Osteoblast (primary cell): ENCODE results near the gene COX7A2. TPM values are rescaled to one million over a fixed set of nuclear protein-coding genes. Genes with fewer than 3 reads are reported as not detected.

ENCODE experiments used
- DNase-seq: peaks from one replicate; pipeline ENCODE4 v3.0.0; 2011; ENCODE audit warnings: low spot score, mixed read lengths; ENCODE audit not compliant: insufficient read length; ENCODE audit errors: missing footprints
- H2AFZ ChIP-seq: 2 replicates; pipeline ENCODE4 v1.6.0; 2011; ENCODE audit warnings: mild to moderate bottlenecking, low read length
- H3K27ac ChIP-seq: 2 replicates; pipeline ENCODE4 v1.5.1; 2011; ENCODE audit warnings: mild to moderate bottlenecking, low read depth, low read length, moderate library complexity
- H3K27me3 ChIP-seq: 2 replicates; pipeline ENCODE4 v1.6.0; 2012; ENCODE audit warnings: mild to moderate bottlenecking, control low read depth, inconsistent platforms, low read length, moderate library complexity; ENCODE audit not compliant: insufficient read depth
- H3K36me3 ChIP-seq: 2 replicates; pipeline ENCODE4 v1.5.1; 2011; ENCODE audit warnings: mild to moderate bottlenecking, low read length, control low read depth, moderate library complexity; ENCODE audit not compliant: insufficient read depth
- H3K4me1 ChIP-seq: 2 replicates; pipeline ENCODE4 v1.5.1; 2011; ENCODE audit warnings: mild to moderate bottlenecking, low read length, control low read depth, moderate library complexity; ENCODE audit not compliant: insufficient read depth
- H3K4me2 ChIP-seq: 2 replicates; pipeline ENCODE4 v1.6.0; 2011; ENCODE audit warnings: mild to moderate bottlenecking, low read length; ENCODE audit not compliant: insufficient read depth
- H3K4me3 ChIP-seq: fragments of 200-600 bp; sonication (generic); 3 replicates; pipeline ENCODE4 v1.5.1; 2012; ENCODE audit warnings: mild to moderate bottlenecking, low read length, inconsistent platforms; ENCODE audit not compliant: insufficient read depth
- H3K79me2 ChIP-seq: 2 replicates; pipeline ENCODE4 v1.6.0; 2012; ENCODE audit warnings: mild to moderate bottlenecking, low read length, control low read depth, inconsistent platforms; ENCODE audit not compliant: insufficient read depth
- H3K9me3 ChIP-seq: 2 replicates; pipeline ENCODE4 v1.5.1; 2011; ENCODE audit warnings: low read depth, low read length, control low read depth
- H4K20me1 ChIP-seq: 2 replicates; pipeline ENCODE4 v1.6.0; 2012; ENCODE audit warnings: mild to moderate bottlenecking, low read length, control low read depth; ENCODE audit not compliant: insufficient read depth
- CTCF ChIP-seq: IDR thresholded peaks from 2 replicates; pipeline ENCODE4 v1.5.1; 2011; ENCODE audit warnings: mild to moderate bottlenecking, low read depth, low read length, moderate library complexity; ENCODE audit errors: extremely low read depth
- total RNA-seq: library from RNA; depleted of rRNA; stranded (reverse); fragments of >200 nt; gene quantifications from 2 replicates; pipeline ENCODE4 v1.2.3, GENCODE V29; 2012

The COX7A2 gene
- total RNA-seq, 1 donor, result 72.0 TPM

GRCh38 chr6:75235271-75235670, 8.3 kb downstream of the COX7A2 start:
- no peaks in the 10 kb centered on the region for H3K9me3 ChIP-seq
- H3K36me3 ChIP-seq, result peaks cover 35% of the 10 kb centered on the region
- no peak overlapping the region for H3K4me3 ChIP-seq
- no peak for TF ChIP-seq CTCF
- H3K27ac ChIP-seq, result no peak overlapping the region
- DNase-seq, result no peak
- no peaks in the 10 kb centered on the region for H3K27me3 ChIP-seq
- no peak overlapping the region for H2AFZ ChIP-seq
- H3K4me1 ChIP-seq, result no peaks in the 10 kb centered on the region
- H3K4me2 ChIP-seq, result no peak overlapping the region
- H3K79me2 ChIP-seq, result peaks cover 7% of the 10 kb centered on the region
- H4K20me1 ChIP-seq, result peaks cover 3% of the 10 kb centered on the region

- Histone ChIP-seq H3K36me3 (peaks cover 28% of the 10 kb centered on the region), H3K4me1 (no peaks in the 10 kb centered on the region), H3K79me2 (peaks cover 4% of the 10 kb centered on the region), H3K27ac (no peak overlapping the region), H2AFZ (no peak overlapping the region), H3K27me3 (no peaks in the 10 kb centered on the region), H3K4me3 (no peak overlapping the region), H3K4me2 (no peak overlapping the region), H4K20me1 (no peaks in the 10 kb centered on the region), H3K9me3 (no peaks in the 10 kb centered on the region)
- TF ChIP-seq CTCF, result no peak
- no peak for DNase-seq
Measured at GRCh38 chr6:75234126-75234865, 9.3 kb downstream of the COX7A2 start.

DNA sequence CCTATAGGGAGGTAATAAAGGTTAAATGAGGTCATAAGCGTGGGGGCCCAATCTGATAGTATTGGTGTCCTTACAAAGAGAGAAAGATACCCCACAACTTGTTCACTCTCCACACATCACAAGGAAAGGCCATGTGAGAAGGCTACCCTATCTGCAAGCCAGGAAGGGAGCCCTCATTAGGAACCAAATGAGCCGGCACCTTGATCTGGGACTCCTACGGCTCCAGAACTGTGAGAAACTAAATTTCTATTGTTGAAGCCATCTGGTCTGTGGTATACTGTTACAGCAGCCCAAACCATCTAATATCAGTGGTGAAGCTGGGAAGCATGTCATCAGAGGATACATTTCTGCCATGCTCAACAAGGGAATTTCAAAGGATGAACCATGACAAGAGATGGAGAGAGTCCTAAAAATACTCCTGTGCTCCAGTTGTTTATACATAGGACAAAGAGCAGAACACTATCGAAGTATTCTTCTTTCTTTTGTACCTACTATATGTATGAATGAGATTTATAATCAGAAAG, 10.4 kb downstream of the COX7A2 start:
- Histone ChIP-seq H3K79me2 (no peaks in the 10 kb centered on the region), H4K20me1 (no peaks in the 10 kb centered on the region), H3K4me3 (no peak overlapping the region), H3K9me3 (no peaks in the 10 kb centered on the region), H3K27me3 (no peaks in the 10 kb centered on the region), H3K27ac (no peak overlapping the region), H3K36me3 (peaks cover 19% of the 10 kb centered on the region), H3K4me2 (no peak overlapping the region), H2AFZ (no peak overlapping the region), H3K4me1 (no peaks in the 10 kb centered on the region)
- no peak for TF ChIP-seq CTCF
- no peak for DNase-seq

- Histone ChIP-seq H3K4me3 (no peak overlapping the region), H3K27me3 (no peaks in the 10 kb centered on the region), H3K9me3 (no peaks in the 10 kb centered on the region), H3K27ac (no peak overlapping the region), H3K79me2 (no peaks in the 10 kb centered on the region), H3K36me3 (no peaks in the 10 kb centered on the region), H3K4me1 (no peaks in the 10 kb centered on the region), H4K20me1 (no peaks in the 10 kb centered on the region), H3K4me2 (peak overlapping the region; percentile 46), H2AFZ (no peak overlapping the region)
- DNase-seq, result peak; percentile 84
- peak; percentile 88 for TF ChIP-seq CTCF
Measured at GRCh38 chr6:75230484-75231325, 12.9 kb downstream of the COX7A2 start.
